Heart left ventricle (tissue), 16 donors: ENCODE results near the gene ZC3H13. TPM values are rescaled to one million over a fixed set of nuclear protein-coding genes. Genes with fewer than 3 reads are reported as not detected.

Source experiments
- ATAC-seq, 4 donors: fragments of 200-7000 bp; cut with Tn5 transposase; one replicate each; pipeline ENCODE4 v1.9.1; 2020 to 2022; ENCODE audit warnings: moderate library complexity in 4 of 4, mild to moderate bottlenecking in 3 of 4, moderate number of reproducible peaks in 1 of 4
- DNase-seq, 5 donors: peaks; one replicate each; pipeline ENCODE4 v3.0.0-alpha.2; 2020
- H3K27ac ChIP-seq, 12 donors: fragments of 200-600 bp; sonication (generic) in 4 of 12; one replicate each; pipeline versions ENCODE4 v1.5.0 to v1.8.0; 2016 to 2022; ENCODE audit warnings: mild to moderate bottlenecking in 2 of 12
- H3K27me3 ChIP-seq, 9 donors: fragments of 200-600 bp; sonication (generic) in 2 of 9; one replicate each; pipeline versions ENCODE4 v1.5.1 to v1.8.0; 2016 to 2022; ENCODE audit warnings: mild to moderate bottlenecking in 3 of 9
- H3K36me3 ChIP-seq, 9 donors: fragments of 200-600 bp; sonication (generic) in 2 of 9; one replicate each; pipeline versions ENCODE4 v1.5.0 to v1.8.0; 2018 to 2022; ENCODE audit warnings: mild to moderate bottlenecking in 2 of 9
- H3K4me1 ChIP-seq, 12 donors: fragments of 200-600 bp; sonication (generic) in 4 of 12; one replicate each; pipeline versions ENCODE4 v1.5.0 to v1.8.0; 2016 to 2022; ENCODE audit warnings: mild to moderate bottlenecking in 3 of 12
- H3K4me3 ChIP-seq, 12 donors: fragments of 200-600 bp; sonication (generic) in 4 of 12; one replicate each; pipeline versions ENCODE4 v1.5.0 to v1.8.0; 2017 to 2022; ENCODE audit warnings: mild to moderate bottlenecking in 9 of 12, moderate library complexity in 4 of 12
- H3K9me3 ChIP-seq, 12 donors: fragments of 200-600 bp; sonication (generic) in 4 of 12; one replicate each; pipeline versions ENCODE4 v1.5.0 to v1.8.0; 2016 to 2022; ENCODE audit warnings: mild to moderate bottlenecking in 1 of 12
- CTCF ChIP-seq, 12 donors: fragments of 200-600 bp; sonication (generic) in 4 of 12; IDR thresholded peaks; one replicate each; pipeline versions ENCODE4 v1.5.0 to v1.8.0; 2018 to 2022; ENCODE audit warnings: antibody characterized with exemption in 12 of 12, mild to moderate bottlenecking in 5 of 12
- POLR2A ChIP-seq, 2 donors: fragments of 450-650 bp; IDR thresholded peaks; one replicate each; pipeline ENCODE4 v1.6.1; 2017; ENCODE audit warnings: antibody characterized with exemption in 2 of 2, mild to moderate bottlenecking in 2 of 2, moderate library complexity in 2 of 2
- WGBS, 4 donors: extraction: QIAGEN DNeasy Blood & Tissue Kit in 2 of 4; methylation state at CpG; one replicate each; pipeline versions ENCODE4 v1.1.5 to v1.1.7; 2013 to 2018; 5-methylcytosine and 5-hydroxymethylcytosine counted together
- intact Hi-C, 10 donors: fragments of 100-400 bp; cut with DNase I; formaldehyde crosslinking; loops; one replicate each; pipeline versions ENCODE4 v1.11.1 to v1.14.2; 2022
- polyA plus RNA-seq, 2 donors: library from polyadenylated mRNA; stranded (reverse); fragments of 200-250 nt; gene quantifications; one replicate each; pipeline ENCODE4 v1.2.3, GENCODE V29; 2013
- total RNA-seq, 9 donors: library from RNA; depleted of rRNA in 2 of 9; stranded (reverse); fragments of >200 nt in 2 of 9; fragmentation: NEBNext Ultra II Directional in 3 of 9; extraction: Animal tissue kit (Norgen Biotek cat#: 25700) in 3 of 9; gene quantifications; one replicate each; pipeline versions ENCODE4 v1.1.0 to v1.2.4, GENCODE V29; 2016 to 2023
- donor health status: ischemic (EF 13 %, LVEDD 7.1; RV severe dilation, severe dysfunction).
- donor health status: healthy with polysubstance abuse.
- donor health status: DM: no; HTN: yes; CAD: no.
- donor health status: DM: no; HTN: no; CAD: no.
- donor health status: ischemic (EF 25% LVEDD 6.9; RV normal size, moderate dysfunction).
- donor health status: ischemic (EF 25% LVEDD 5.7; RV mildly dilated, moderate dysfunction).
- donor health status: healthy.
- donor health status: DM: yes; HTN: yes; CAD: no.
- donor health status: ischemic (EF 35%, LVEDD 5.7; RV mildly dilated, moderate dysfunction).
- donor health status: nonischemic (EF 11% LVEDD 7.7; RV severe dilation, severe dysfunction).
- donor health status: DM: yes; HTN: yes; CAD: no.
- donor health status: PGD.
- donor health status: ischemic (EF 29% LVEDD 5.4; RV normal size, mild dysfunction).
- donor health status: nonischemic (EF 23%, LVEDD 6.1; RV moderate dilation, normal function).

ZC3H13 gene
- total and polyA plus RNA-seq, 11 donors: 14.6 to 53.3 (median 36.7) TPM

GRCh38 chr13:46008631-46009030 is 43.9 kb downstream of the ZC3H13 start:
- DNase-seq (no peak), ATAC-seq (no peak)
- Histone ChIP-seq H3K9me3 (no peaks in the 10 kb centered on the region), H3K4me3 (no peak overlapping the region), H3K4me1 (no peaks in the 10 kb centered on the region), H3K27ac (no peak overlapping the region), H3K36me3 (peaks cover 0 to 93% (median 65%) of the 10 kb centered on the region in 9 donors), H3K27me3 (no peaks in the 10 kb centered on the region)
- TF ChIP-seq POLR2A (IDR thresholded peaks at IDR 0.05) (no peak), CTCF (IDR thresholded peaks at IDR 0.05) (no peak)
- WGBS, 4 donors: 94 to 99% (median 98%) methylated on average over 2 of the region's 2 CpGs
- intact Hi-C loops: no loop called here

- Histone ChIP-seq H3K9me3 (no peaks in the 10 kb centered on the region), H3K27ac (no peak overlapping the region), H3K27me3 (no peaks in the 10 kb centered on the region), H3K36me3 (peaks cover 0 to 95% (median 70%) of the 10 kb centered on the region in 9 donors), H3K4me3 (no peak overlapping the region), H3K4me1 (no peaks in the 10 kb centered on the region)
- TF ChIP-seq CTCF (IDR thresholded peaks at IDR 0.05): no peak
- no peak for TF ChIP-seq POLR2A (IDR thresholded peaks at IDR 0.05)
- intact Hi-C loops: no loop called here
- ATAC-seq (no peak), DNase-seq (no peak)
- WGBS, 4 donors: 91 to 96% (median 93%) methylated on average over 6 of the region's 6 CpGs
Measured at GRCh38 chr13:46006688-46007452, 45.7 kb downstream of the ZC3H13 start.

GRCh38 chr13:46004491-46004890 is 48.1 kb downstream of the ZC3H13 start:
- H3K27ac ChIP-seq: no peak overlapping the region
- no peaks in the 10 kb centered on the region for H3K4me1 ChIP-seq
- H3K9me3 ChIP-seq: no peaks in the 10 kb centered on the region
- WGBS, 4 donors: 97 to 100% (median 100%) methylated on average over 1 of the region's 1 CpG
- peaks cover 0 to 95% (median 70%) of the 10 kb centered on the region in 9 donors for H3K36me3 ChIP-seq
- intact Hi-C loops: no loop called here
- ATAC-seq: no peak
- TF ChIP-seq CTCF (IDR thresholded peaks at IDR 0.05) (no peak), POLR2A (IDR thresholded peaks at IDR 0.05) (no peak)
- no peak for DNase-seq
- no peaks in the 10 kb centered on the region for H3K27me3 ChIP-seq
- H3K4me3 ChIP-seq: no peak overlapping the region

GRCh38 chr13:45996631-45997030 is 55.9 kb downstream of the ZC3H13 start:
- peaks cover 0 to 14% (median 0%) of the 10 kb centered on the region in 12 donors for H3K4me1 ChIP-seq
- H3K27ac ChIP-seq: no peak overlapping the region
- intact Hi-C loops: no loop called here
- ATAC-seq: no peak
- H3K9me3 ChIP-seq: no peaks in the 10 kb centered on the region
- peaks cover 0 to 53% (median 35%) of the 10 kb centered on the region in 9 donors for H3K36me3 ChIP-seq
- TF ChIP-seq POLR2A (IDR thresholded peaks at IDR 0.05): no peak
- TF ChIP-seq CTCF (IDR thresholded peaks at IDR 0.05): no peak
- H3K27me3 ChIP-seq: no peaks in the 10 kb centered on the region
- no peak overlapping the region for H3K4me3 ChIP-seq
- WGBS, 4 donors: 83 to 94% (median 88%) methylated on average over 2 of the region's 2 CpGs
- no peak for DNase-seq
